IPS-18c (cell line): Measurements from ENCODE around the gene ANKRD35.
"Not testable (repeated sequence)": the region's sequence is repeated elsewhere in the genome, so short reads cannot be mapped to it uniquely, and the experiment has no call there.

Experiments used
- H3K4me3 ChIP-seq: 2 replicates; pipeline ENCODE4 v1.7.0; 2013; ENCODE audit warnings: low read depth, mild to moderate bottlenecking, low read length, moderate library complexity; ENCODE audit not compliant: insufficient read depth
- H3K9me3 ChIP-seq: one replicate; pipeline ENCODE4 v1.6.1; 2013; ENCODE audit warnings: mild to moderate bottlenecking, low read length, moderate library complexity; ENCODE audit not compliant: control insufficient read depth, insufficient read depth

ANKRD35 gene

GRCh38 chr1:145885738-145886287 is at the start of gene ANKRD35:
ANKRD35 (minus strand) TSS chr1:145885866; CDS start chr1:145885758, 108 bp downstream.
- Histone ChIP-seq H3K9me3 (no peaks in the 10 kb centered on the region), H3K4me3 (peak within 1 kb of the TSS; percentile 83)

GRCh38 chr1:145932522-145933009 is 46.9 kb upstream of the ANKRD35 start:
- H3K9me3 ChIP-seq, H3K4me3 ChIP-seq: not testable (repeated sequence)

GRCh38 chr1:145927916-145928643 is 42.4 kb upstream of the ANKRD35 start:
- H3K4me3 ChIP-seq = peak overlapping the region; percentile 75
- no peaks in the 10 kb centered on the region for H3K9me3 ChIP-seq

GRCh38 chr1:145927063-145927886 is 41.6 kb upstream of the ANKRD35 start, which contains the start of gene RBM8A:
RBM8A (minus strand) TSS chr1:145927484; CDS start chr1:145927426, 58 bp downstream.
- no peaks in the 10 kb centered on the region for H3K9me3 ChIP-seq
- peak within 1 kb of the TSS; percentile 75 for H3K4me3 ChIP-seq

- H3K9me3 ChIP-seq = no peaks in the 10 kb centered on the region
- peak overlapping the region; percentile 75 for H3K4me3 ChIP-seq
These were observed 41.0 kb upstream of the ANKRD35 start for GRCh38 chr1:145926686-145927062.

GRCh38 chr1:145922266-145922665 is 36.6 kb upstream of the ANKRD35 start:
- Histone ChIP-seq H3K4me3 (no peak overlapping the region), H3K9me3 (no peaks in the 10 kb centered on the region)

GRCh38 chr1:145920297-145920696 is 34.6 kb upstream of the ANKRD35 start:
- H3K9me3 ChIP-seq, H3K4me3 ChIP-seq: not testable (repeated sequence)

GRCh38 chr1:145918992-145919939 is 33.6 kb upstream of the ANKRD35 start:
- Histone ChIP-seq H3K9me3 (no peaks in the 10 kb centered on the region), H3K4me3 (peak overlapping the region; percentile 78)

GRCh38 chr1:145918144-145918991 is 32.7 kb upstream of the ANKRD35 start, which contains the start of gene PEX11B:
PEX11B (minus strand) TSS chr1:145918717; CDS start chr1:145918688, 29 bp downstream.
- H3K4me3 ChIP-seq = peak within 1 kb of the TSS; percentile 78
- no peaks in the 10 kb centered on the region for H3K9me3 ChIP-seq

GRCh38 chr1:145917595-145917994 is 31.9 kb upstream of the ANKRD35 start:
- peak overlapping the region; percentile 78; the same call in 1 of the 2 replicates for H3K4me3 ChIP-seq
- no peaks in the 10 kb centered on the region for H3K9me3 ChIP-seq

GRCh38 chr1:145916745-145917144 is 31.1 kb upstream of the ANKRD35 start:
- no peaks in the 10 kb centered on the region for H3K9me3 ChIP-seq
- H3K4me3 ChIP-seq = no peak overlapping the region

GRCh38 chr1:145912128-145912641 is 26.5 kb upstream of the ANKRD35 start:
- Histone ChIP-seq H3K4me3 (no peak overlapping the region), H3K9me3 (peaks cover 2% of the 10 kb centered on the region)

- H3K9me3 ChIP-seq = peaks cover 2% of the 10 kb centered on the region
- H3K4me3 ChIP-seq = no peak overlapping the region
These were observed 23.0 kb upstream of the ANKRD35 start for GRCh38 chr1:145908653-145909052.

GRCh38 chr1:145906954-145907753 is 21.5 kb upstream of the ANKRD35 start:
- Histone ChIP-seq H3K4me3 (no peak overlapping the region), H3K9me3 (peaks cover 2% of the 10 kb centered on the region)
